MM.1S (cell line): ENCODE results near the gene ADRB2.
"Not testable (repeated sequence)": the region's sequence is repeated elsewhere in the genome, so short reads cannot be mapped to it uniquely, and the experiment has no call there.

Experiments
- DNase-seq: peaks from one replicate; pipeline ENCODE4 v3.0.0-alpha.2; 2015
- H2AFZ ChIP-seq: fragments of 300-600 bp; sonication (generic); 2 replicates; pipeline ENCODE4 v1.6.0; 2016; ENCODE audit warnings: antibody characterized with exemption, low read length
- H3F3A ChIP-seq: fragments of 300-600 bp; sonication (generic); 2 replicates; pipeline ENCODE4 v1.6.1; 2016; ENCODE audit warnings: mild to moderate bottlenecking, antibody characterized with exemption, low read length, moderate library complexity, mixed read lengths; ENCODE audit not compliant: insufficient read depth
- H3K27ac ChIP-seq: fragments of 300-600 bp; sonication (generic); 2 replicates; pipeline ENCODE4 v1.5.1; 2016; ENCODE audit warnings: mild to moderate bottlenecking, low read length
- H3K27me3 ChIP-seq: fragments of 300-600 bp; sonication (generic); replicated peaks from 2 replicates; pipeline ENCODE4 v1.6.0; 2016; ENCODE audit warnings: low read length; ENCODE audit not compliant: insufficient read depth
- H3K36me3 ChIP-seq: fragments of 300-600 bp; sonication (generic); replicated peaks from 2 replicates; pipeline ENCODE4 v1.6.1; 2016; ENCODE audit warnings: mild to moderate bottlenecking, low read length, mixed read lengths; ENCODE audit not compliant: insufficient read depth
- H3K4me1 ChIP-seq: fragments of 300-600 bp; sonication (generic); 2 replicates; pipeline ENCODE4 v1.6.1; 2016; ENCODE audit warnings: low read length, mixed read lengths
- H3K4me2 ChIP-seq: fragments of 300-600 bp; sonication (generic); 2 replicates; pipeline ENCODE4 v1.6.0; 2016; ENCODE audit warnings: low read depth, low read length
- H3K4me3 ChIP-seq: fragments of 300-600 bp; sonication (generic); 2 replicates; pipeline ENCODE4 v1.5.1; 2016; ENCODE audit warnings: low read length, mixed read lengths
- H3K79me2 ChIP-seq: fragments of 300-600 bp; sonication (generic); 2 replicates; pipeline ENCODE4 v1.6.1; 2016; ENCODE audit warnings: mixed run types, low read length, mixed read lengths
- H3K9ac ChIP-seq: fragments of 300-600 bp; sonication (generic); 2 replicates; pipeline ENCODE4 v1.6.1; 2016; ENCODE audit warnings: low read length, mixed read lengths
- H3K9me2 ChIP-seq: fragments of 300-600 bp; sonication (generic); replicated peaks from 2 replicates; pipeline ENCODE4 v1.6.1; 2016; ENCODE audit warnings: mild to moderate bottlenecking, low read length, mixed read lengths; ENCODE audit not compliant: insufficient read depth
- H3K9me3 ChIP-seq: fragments of 300-600 bp; sonication (generic); replicated peaks from 2 replicates; pipeline ENCODE4 v1.6.1; 2016; ENCODE audit warnings: mild to moderate bottlenecking, low read length, mixed read lengths; ENCODE audit not compliant: insufficient read depth
- H4K20me1 ChIP-seq: fragments of 300-600 bp; sonication (generic); 2 replicates; pipeline ENCODE4 v1.6.1; 2016; ENCODE audit warnings: mild to moderate bottlenecking, low read length, moderate library complexity, mixed read lengths; ENCODE audit not compliant: insufficient read depth
- CTCF ChIP-seq: fragments of 300-600 bp; sonication (generic); IDR thresholded peaks from 2 replicates; pipeline ENCODE4 v1.5.1; 2016; ENCODE audit warnings: antibody characterized with exemption, low read length, mixed read lengths
- EZH2 ChIP-seq: fragments of 300-600 bp; sonication (generic); optimal IDR thresholded peaks from 2 replicates; pipeline ENCODE3; 2017; ENCODE audit warnings: low read depth, mild to moderate bottlenecking, antibody characterized with exemption, low read length, mixed read lengths
- EZH2phosphoT487 ChIP-seq: fragments of 300-600 bp; sonication (generic); IDR thresholded peaks from 2 replicates; pipeline ENCODE4 v1.6.1; 2018; ENCODE audit warnings: antibody characterized with exemption, low read length

Gene ADRB2

DNA sequence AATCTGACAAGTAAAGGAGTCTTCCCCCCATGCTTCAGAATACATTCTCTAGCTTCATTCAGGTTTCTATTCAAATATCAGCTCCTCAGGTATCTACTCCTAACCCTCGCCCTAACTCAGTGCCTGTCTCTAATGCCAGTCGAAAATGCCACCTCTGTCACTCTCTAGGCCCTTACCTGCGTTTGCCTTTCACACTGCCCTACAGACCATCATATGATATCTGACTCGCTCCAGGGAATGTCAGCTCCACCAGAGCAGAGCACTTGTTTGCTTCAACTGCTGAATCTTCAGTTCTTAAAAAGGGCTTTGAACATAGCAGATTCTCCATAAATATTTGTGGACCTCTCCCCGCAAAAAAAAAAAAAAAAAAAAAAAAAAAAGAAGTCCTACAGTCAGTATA is 46.7 kb downstream of the ADRB2 start:
- no peaks in the 10 kb centered on the region for H3K79me2 ChIP-seq
- H3K27ac ChIP-seq, result no peak overlapping the region
- H3K9me3 ChIP-seq, result no peaks in the 10 kb centered on the region
- no peaks in the 10 kb centered on the region for H3K9me2 ChIP-seq
- no peaks in the 10 kb centered on the region for H3F3A ChIP-seq
- H3K4me3 ChIP-seq, result no peak overlapping the region
- H4K20me1 ChIP-seq, result no peaks in the 10 kb centered on the region
- H2AFZ ChIP-seq, result no peak overlapping the region
- no peaks in the 10 kb centered on the region for H3K4me1 ChIP-seq
- TF ChIP-seq EZH2, result no peak
- TF ChIP-seq EZH2phosphoT487, result no peak
- no peak for TF ChIP-seq CTCF
- no peaks in the 10 kb centered on the region for H3K27me3 ChIP-seq
- no peak overlapping the region for H3K9ac ChIP-seq
- no peaks in the 10 kb centered on the region for H3K36me3 ChIP-seq
- DNase-seq, result no peak
- no peak overlapping the region for H3K4me2 ChIP-seq

- no peaks in the 10 kb centered on the region for H3K36me3 ChIP-seq
- no peaks in the 10 kb centered on the region for H4K20me1 ChIP-seq
- no peak overlapping the region for H3K4me3 ChIP-seq
- H3K9me2 ChIP-seq, result no peaks in the 10 kb centered on the region
- no peaks in the 10 kb centered on the region for H3K27me3 ChIP-seq
- no peak for DNase-seq
- no peak overlapping the region for H3K27ac ChIP-seq
- H3K9me3 ChIP-seq, result no peaks in the 10 kb centered on the region
- H3K4me1 ChIP-seq, result no peaks in the 10 kb centered on the region
- no peak overlapping the region for H2AFZ ChIP-seq
- H3K9ac ChIP-seq, result no peak overlapping the region
- H3K4me2 ChIP-seq, result no peak overlapping the region
- no peaks in the 10 kb centered on the region for H3K79me2 ChIP-seq
- no peaks in the 10 kb centered on the region for H3F3A ChIP-seq
- TF ChIP-seq EZH2, result no peak
- no peak for TF ChIP-seq CTCF
- TF ChIP-seq EZH2phosphoT487, result no peak
Observed at GRCh38 chr5:148873690-148874485, 47.5 kb downstream of the ADRB2 start.

DNA sequence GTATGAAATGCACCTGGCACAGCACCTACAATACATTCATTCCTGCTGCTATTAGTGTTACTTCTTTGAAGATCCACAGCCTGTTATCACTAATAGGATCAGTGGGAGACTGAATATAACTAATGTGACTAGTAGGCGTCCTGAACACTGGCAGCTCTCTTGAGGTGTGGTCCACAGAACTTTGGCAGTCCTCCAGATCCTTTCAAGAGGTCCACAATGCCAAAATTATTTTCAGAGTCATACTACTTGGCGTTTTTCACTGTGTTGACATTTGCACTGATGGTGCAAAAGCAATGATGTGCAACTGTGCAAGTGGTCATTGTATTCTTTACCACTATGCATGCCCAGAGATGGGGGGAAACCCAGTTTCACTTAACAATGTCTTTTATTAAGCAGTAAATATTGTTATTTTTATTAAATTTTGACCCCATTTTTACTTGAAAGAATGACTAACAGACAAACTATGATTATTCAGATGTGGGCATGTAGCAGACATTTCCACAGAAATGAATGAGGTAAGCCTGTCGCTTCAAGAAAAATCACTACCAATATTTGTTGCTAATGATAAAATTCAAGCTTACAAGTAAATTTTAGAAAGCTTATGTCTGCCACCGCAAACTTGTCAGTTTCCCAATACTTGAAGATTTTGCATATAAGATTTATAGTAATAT is 48.9 kb downstream of the ADRB2 start:
- no peak overlapping the region for H2AFZ ChIP-seq

GRCh38 chr5:148877436-148877835 is 51.0 kb downstream of the ADRB2 start:
- H2AFZ ChIP-seq, H3K9ac ChIP-seq, H3K4me2 ChIP-seq, H3K27me3 ChIP-seq, H3K4me3 ChIP-seq, H3K27ac ChIP-seq, H4K20me1 ChIP-seq, H3K36me3 ChIP-seq, H3K9me3 ChIP-seq, H3F3A ChIP-seq, DNase-seq, H3K79me2 ChIP-seq, H3K4me1 ChIP-seq, H3K9me2 ChIP-seq: not testable (repeated sequence)

More for the DNA sequence above, 48.9 kb downstream of the ADRB2 start:
- Histone ChIP-seq H3K4me3 (no peak overlapping the region), H3K9me2 (no peaks in the 10 kb centered on the region), H3K4me2 (no peak overlapping the region), H3K79me2 (no peaks in the 10 kb centered on the region), H3K4me1 (no peaks in the 10 kb centered on the region), H4K20me1 (no peaks in the 10 kb centered on the region), H3K27me3 (no peaks in the 10 kb centered on the region), H3F3A (no peaks in the 10 kb centered on the region), H3K27ac (no peak overlapping the region), H3K36me3 (no peaks in the 10 kb centered on the region), H3K9me3 (no peaks in the 10 kb centered on the region), H3K9ac (no peak overlapping the region)
- DNase-seq, result no peak
- no peak for TF ChIP-seq EZH2phosphoT487
- no peak for TF ChIP-seq EZH2
- no peak for TF ChIP-seq CTCF
